Left ventricle myocardium inferior (tissue), 1 donor: ENCODE data around the gene GPRC5D. TPM values are rescaled to one million over a fixed set of nuclear protein-coding genes. Genes with fewer than 3 reads are reported as not detected.

Source experiments
- DNase-seq: peaks from one replicate; pipeline ENCODE4 v3.0.0-alpha.2; 2020
- H3K27ac ChIP-seq: fragments of 200-600 bp; replicated peaks from 2 replicates; pipeline ENCODE4 v1.8.0; 2021
- H3K27me3 ChIP-seq: fragments of 200-600 bp; 2 replicates; pipeline ENCODE4 v1.8.0; 2021; ENCODE audit warnings: low read depth
- H3K36me3 ChIP-seq: fragments of 200-600 bp; 2 replicates; pipeline ENCODE4 v1.8.0; 2021
- H3K4me1 ChIP-seq: fragments of 200-600 bp; 2 replicates; pipeline ENCODE4 v1.8.0; 2021
- H3K4me3 ChIP-seq: fragments of 200-600 bp; 2 replicates; pipeline ENCODE4 v1.8.0; 2021; ENCODE audit warnings: mild to moderate bottlenecking, moderate library complexity
- H3K9me3 ChIP-seq: fragments of 200-600 bp; replicated peaks from 2 replicates; pipeline ENCODE4 v1.8.0; 2021
- intact Hi-C: fragments of 100-400 bp; cut with micrococcal nuclease; formaldehyde crosslinking; loops from one replicate; pipeline ENCODE4 v1.11.0; 2022
- total RNA-seq: library from RNA; stranded (reverse); fragmentation: NEBNext Ultra II Directional; extraction: Animal tissue kit (Norgen Biotek cat#: 25700); gene quantifications from one replicate; pipeline ENCODE4 v1.2.1, GENCODE V29; 2021
- TF ChIP-seq, protein P1 (sequence below): fragments of 200-600 bp; IDR thresholded peaks from 2 replicates; pipeline ENCODE4 v1.8.0; 2021; ENCODE audit warnings: antibody characterized with exemption, mild to moderate bottlenecking, borderline replicate concordance
- donor health status: DM: no; HTN: yes; CAD: no; lungs with severe emphysema.

Gene GPRC5D
- total RNA-seq, 1 donor from 2014 or later = not detected

DNA sequence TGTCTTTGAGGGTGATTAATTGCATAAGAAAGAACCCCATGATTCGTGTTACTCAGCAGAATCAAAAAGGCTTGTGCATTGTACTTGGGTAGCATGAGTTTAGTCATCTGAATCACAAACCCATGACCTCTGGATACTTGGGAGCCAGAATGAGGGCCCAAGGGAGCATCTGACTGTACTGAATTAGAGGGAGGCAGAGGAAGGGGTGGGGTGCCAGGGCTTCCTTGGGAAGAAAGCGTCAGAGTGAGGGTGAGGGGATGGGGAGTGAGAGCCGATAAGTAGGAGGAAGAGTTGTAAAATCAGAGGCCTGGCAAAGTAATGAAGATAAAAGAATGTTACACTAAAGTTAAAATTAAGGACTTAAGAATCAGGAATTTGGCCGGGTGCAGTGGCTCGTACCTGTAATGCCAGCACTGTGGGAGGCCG is 29.8 kb downstream of the GPRC5D start:
- Histone ChIP-seq H3K27ac (no peak overlapping the region), H3K9me3 (no peaks in the 10 kb centered on the region), H3K36me3 (no peaks in the 10 kb centered on the region), H3K27me3 (no peaks in the 10 kb centered on the region), H3K4me1 (no peaks in the 10 kb centered on the region), H3K4me3 (no peak overlapping the region)
- no peak for DNase-seq
- TF ChIP-seq, protein P1, sequence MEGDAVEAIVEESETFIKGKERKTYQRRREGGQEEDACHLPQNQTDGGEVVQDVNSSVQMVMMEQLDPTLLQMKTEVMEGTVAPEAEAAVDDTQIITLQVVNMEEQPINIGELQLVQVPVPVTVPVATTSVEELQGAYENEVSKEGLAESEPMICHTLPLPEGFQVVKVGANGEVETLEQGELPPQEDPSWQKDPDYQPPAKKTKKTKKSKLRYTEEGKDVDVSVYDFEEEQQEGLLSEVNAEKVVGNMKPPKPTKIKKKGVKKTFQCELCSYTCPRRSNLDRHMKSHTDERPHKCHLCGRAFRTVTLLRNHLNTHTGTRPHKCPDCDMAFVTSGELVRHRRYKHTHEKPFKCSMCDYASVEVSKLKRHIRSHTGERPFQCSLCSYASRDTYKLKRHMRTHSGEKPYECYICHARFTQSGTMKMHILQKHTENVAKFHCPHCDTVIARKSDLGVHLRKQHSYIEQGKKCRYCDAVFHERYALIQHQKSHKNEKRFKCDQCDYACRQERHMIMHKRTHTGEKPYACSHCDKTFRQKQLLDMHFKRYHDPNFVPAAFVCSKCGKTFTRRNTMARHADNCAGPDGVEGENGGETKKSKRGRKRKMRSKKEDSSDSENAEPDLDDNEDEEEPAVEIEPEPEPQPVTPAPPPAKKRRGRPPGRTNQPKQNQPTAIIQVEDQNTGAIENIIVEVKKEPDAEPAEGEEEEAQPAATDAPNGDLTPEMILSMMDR = no peak
- intact Hi-C loops = no loop called here

DNA sequence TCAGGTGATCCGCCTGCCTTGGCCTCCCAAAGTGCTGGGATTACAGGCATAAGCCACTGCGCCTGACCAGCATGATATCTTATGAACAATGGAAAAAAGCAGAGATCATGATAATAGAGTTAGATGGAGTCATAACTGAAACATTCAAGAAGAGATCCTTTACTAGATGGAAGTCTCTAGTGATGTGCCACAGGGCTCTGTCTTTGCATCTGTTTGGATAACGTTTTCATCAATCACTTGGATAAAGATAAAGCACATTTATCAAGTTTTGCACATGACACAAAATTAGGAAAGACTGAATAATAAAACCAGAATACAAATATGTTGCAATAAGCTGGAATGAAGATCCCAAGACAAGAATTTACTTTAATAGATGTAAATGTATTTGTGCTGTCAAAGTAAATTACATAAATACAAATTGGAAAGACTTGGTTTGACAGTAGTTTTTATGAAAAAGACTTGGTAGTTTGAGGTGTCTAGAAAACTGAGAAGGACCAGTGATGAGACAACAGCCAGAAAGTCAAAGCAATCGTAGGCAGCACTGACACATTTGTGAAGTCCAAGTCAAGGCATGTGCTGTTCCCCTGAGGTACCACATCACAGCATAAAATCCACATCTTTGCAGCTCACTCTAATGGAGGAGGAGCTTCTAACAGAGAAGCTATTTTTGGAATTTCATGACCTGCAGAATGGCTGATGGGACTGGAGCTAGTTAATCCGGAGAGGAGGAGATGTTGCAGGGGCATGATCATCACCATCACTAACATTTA is 32.1 kb downstream of the GPRC5D start:
- TF ChIP-seq, protein P1 = no peak
- intact Hi-C loops = loop anchor here (5.0 to 10.0 kb wide), 2 partner anchors 62 to 295 kb away; no protein-coding TSS in a partner anchor
- peaks cover 14% of the 10 kb centered on the region for H3K4me1 ChIP-seq
- H3K27me3 ChIP-seq = peaks cover 3% of the 10 kb centered on the region
- H3K27ac ChIP-seq = no peak overlapping the region
- DNase-seq = no peak
- no peaks in the 10 kb centered on the region for H3K36me3 ChIP-seq
- no peaks in the 10 kb centered on the region for H3K9me3 ChIP-seq
- no peak overlapping the region for H3K4me3 ChIP-seq

DNA sequence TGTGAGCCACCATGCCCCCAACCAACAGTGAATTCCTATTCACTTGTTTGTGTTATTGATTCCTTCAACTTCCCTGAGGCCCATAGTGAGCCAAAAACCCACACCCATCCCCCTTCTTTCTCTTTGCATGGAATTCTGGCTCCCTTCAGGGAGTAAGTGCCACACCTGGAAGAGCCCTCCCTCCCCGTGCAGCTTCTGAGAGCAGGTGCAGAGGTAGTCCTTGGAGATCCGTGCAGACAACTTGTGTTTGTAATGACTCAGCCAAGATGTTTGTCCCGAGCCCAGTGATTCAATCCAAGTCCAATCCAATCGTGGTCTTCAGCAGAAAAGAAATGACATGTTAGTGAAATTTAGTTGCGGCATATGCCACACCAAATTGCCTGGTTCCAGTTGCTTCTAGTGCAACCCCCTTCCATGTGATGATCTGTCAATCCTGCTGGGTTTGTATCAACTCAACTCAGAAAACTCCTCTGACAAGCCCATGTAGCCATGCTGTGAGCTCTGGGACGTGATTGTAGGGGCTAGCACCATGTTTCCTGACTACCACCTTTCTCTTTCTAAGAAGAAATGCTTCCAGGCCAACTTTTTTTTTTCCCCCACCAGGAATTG is 33.1 kb downstream of the GPRC5D start:
- no peak overlapping the region for H3K27ac ChIP-seq
- no peaks in the 10 kb centered on the region for H3K36me3 ChIP-seq
- H3K9me3 ChIP-seq = no peaks in the 10 kb centered on the region
- intact Hi-C loops = loop anchor here (5.0 to 10.0 kb wide), 2 partner anchors 63 to 296 kb away; no protein-coding TSS in a partner anchor
- TF ChIP-seq, protein P1 = no peak
- no peak for DNase-seq
- no peak overlapping the region for H3K4me3 ChIP-seq
- H3K4me1 ChIP-seq = peaks cover 14% of the 10 kb centered on the region
- H3K27me3 ChIP-seq = peaks cover 6% of the 10 kb centered on the region

DNA sequence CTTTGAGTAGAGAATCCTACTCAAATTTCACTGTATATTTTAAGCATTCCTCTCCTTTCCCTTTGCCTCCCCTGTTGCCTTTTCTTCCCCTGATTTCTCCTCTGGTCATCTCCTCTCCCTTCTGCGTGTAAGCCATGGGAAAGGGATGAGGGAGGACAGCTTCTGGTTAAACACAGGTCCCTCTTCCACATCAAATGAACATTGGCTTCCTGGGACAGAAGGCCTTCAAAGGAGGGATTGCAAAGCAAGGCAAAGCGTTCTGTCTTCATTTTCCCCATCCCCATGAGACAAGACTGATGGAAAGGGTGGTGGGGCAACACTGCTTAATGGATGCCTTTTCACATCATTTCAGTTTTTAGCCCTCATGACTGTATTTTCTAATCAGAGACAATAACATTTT is 34.5 kb downstream of the GPRC5D start:
- TF ChIP-seq, protein P1 = no peak
- H3K36me3 ChIP-seq = no peaks in the 10 kb centered on the region
- H3K27me3 ChIP-seq = peaks cover 13% of the 10 kb centered on the region
- DNase-seq = no peak
- peaks cover 14% of the 10 kb centered on the region for H3K4me1 ChIP-seq
- no peak overlapping the region for H3K27ac ChIP-seq
- no peaks in the 10 kb centered on the region for H3K9me3 ChIP-seq
- H3K4me3 ChIP-seq = no peak overlapping the region
- intact Hi-C loops = loop anchor here (5.0 to 10.0 kb wide), 2 partner anchors 65 to 297 kb away; no protein-coding TSS in a partner anchor

DNA sequence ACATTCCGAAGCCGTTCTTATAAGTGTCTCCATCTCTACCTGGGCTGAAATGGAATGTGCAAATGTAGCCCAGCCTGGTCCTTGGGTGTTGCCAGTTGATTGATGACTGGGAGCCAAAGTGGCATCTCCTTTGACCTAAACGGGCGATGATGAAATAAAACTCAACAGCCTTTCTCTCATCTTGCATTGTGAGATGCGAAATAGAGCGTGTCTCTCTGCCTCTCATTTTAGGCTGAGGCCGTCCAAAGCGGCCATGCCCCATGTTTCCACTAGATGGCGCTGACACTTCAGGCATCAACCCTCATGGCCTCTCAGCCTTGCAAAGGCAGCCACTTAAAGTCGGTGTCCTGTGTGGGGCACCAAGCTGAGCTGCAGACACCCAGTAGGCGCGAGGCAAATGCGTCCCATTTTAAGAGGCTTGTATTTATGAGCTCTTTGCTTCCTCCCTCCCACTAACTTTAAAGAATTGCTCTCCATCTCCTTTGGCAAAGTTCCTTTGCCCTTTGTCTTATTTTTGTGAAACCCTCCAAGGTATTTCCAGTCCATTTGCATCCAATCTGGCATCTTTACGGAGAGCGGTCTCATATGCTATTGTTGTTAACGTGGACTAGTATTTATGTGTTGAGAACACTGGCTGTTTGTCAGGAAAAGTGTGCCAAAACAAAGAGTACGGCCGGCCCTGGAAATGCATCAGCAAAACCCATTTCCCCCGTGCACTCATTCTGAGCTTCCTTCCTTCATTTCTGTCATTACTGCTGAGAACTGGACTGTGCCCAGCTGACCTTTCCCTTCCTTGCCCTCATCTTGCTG is 35.6 kb downstream of the GPRC5D start:
- peaks cover 14% of the 10 kb centered on the region for H3K4me1 ChIP-seq
- TF ChIP-seq, protein P1 = peak; percentile 99
- DNase-seq = peak; percentile 84
- no peaks in the 10 kb centered on the region for H3K9me3 ChIP-seq
- H3K4me3 ChIP-seq = peak overlapping the region; percentile 37
- intact Hi-C loops = loop anchor here (5.0 to 10.0 kb wide), 2 partner anchors 66 to 298 kb away; no protein-coding TSS in a partner anchor
- H3K36me3 ChIP-seq = no peaks in the 10 kb centered on the region
- H3K27ac ChIP-seq = peak overlapping the region; percentile 59
- H3K27me3 ChIP-seq = peaks cover 21% of the 10 kb centered on the region
